Mesenchymal stem cell (in vitro differentiated cells and primary cell): ENCODE measurements around the gene SPSB1.

ENCODE experiments used
- DNase-seq: peaks from one replicate; pipeline ENCODE4 v3.0.0-alpha.2; 2013
- H2AFZ ChIP-seq: one replicate; pipeline ENCODE4 v1.6.1; 2013; ENCODE audit warnings: low read depth, mild to moderate bottlenecking, control low read depth, inconsistent platforms, low read length, moderate library complexity
- H2AK5ac ChIP-seq: 2 replicates; pipeline ENCODE4 v1.6.1; 2013; ENCODE audit warnings: low read length, moderate library complexity, mild to moderate bottlenecking, inconsistent platforms; ENCODE audit not compliant: severe bottlenecking
- H2BK120ac ChIP-seq: one replicate; pipeline ENCODE4 v1.6.1; 2013; ENCODE audit warnings: low read depth, mild to moderate bottlenecking, inconsistent platforms, low read length, moderate library complexity
- H2BK12ac ChIP-seq, 2 experiments: one replicate each; pipeline ENCODE4 v1.6.1; 2013; ENCODE audit warnings: inconsistent platforms in 2 of 2, low read length in 2 of 2, mild to moderate bottlenecking in 2 of 2, moderate library complexity in 2 of 2, control low read depth in 1 of 2
- H2BK15ac ChIP-seq: one replicate; pipeline ENCODE4 v1.6.1; 2013; ENCODE audit warnings: mild to moderate bottlenecking, low read depth, inconsistent platforms; ENCODE audit not compliant: poor library complexity, severe bottlenecking
- H2BK5ac ChIP-seq: 2 replicates; pipeline ENCODE4 v1.6.1; 2013; ENCODE audit warnings: low read depth, mild to moderate bottlenecking, low read length, control low read depth, inconsistent platforms; ENCODE audit not compliant: poor library complexity, severe bottlenecking
- H3K14ac ChIP-seq, 2 experiments: one replicate each; pipeline ENCODE4 v1.6.1; 2013; ENCODE audit warnings: inconsistent platforms in 2 of 2, low read length in 2 of 2, control low read depth in 1 of 2, mild to moderate bottlenecking in 1 of 2, moderate library complexity in 1 of 2
- H3K18ac ChIP-seq, 2 experiments: one replicate each; pipeline ENCODE4 v1.6.1; 2013; ENCODE audit warnings: inconsistent platforms in 2 of 2, low read length in 2 of 2, control low read depth in 1 of 2, low read depth in 1 of 2, mild to moderate bottlenecking in 1 of 2
- H3K23ac ChIP-seq, 2 experiments: one replicate each; pipeline ENCODE4 v1.6.1; 2013; ENCODE audit warnings: inconsistent platforms in 2 of 2, low read length in 2 of 2, mild to moderate bottlenecking in 2 of 2, moderate library complexity in 2 of 2, control low read depth in 1 of 2
- H3K27ac ChIP-seq: 2 replicates; pipeline ENCODE4 v1.5.1; 2013; ENCODE audit warnings: mild to moderate bottlenecking, moderate library complexity, low read length, control low read depth, inconsistent platforms; ENCODE audit not compliant: poor library complexity, severe bottlenecking
- H3K27me3 ChIP-seq, 2 experiments: 2 replicates each; pipeline versions ENCODE4 v1.6.1 to v1.7.0; 2013; ENCODE audit warnings: low read length in 2 of 2, mild to moderate bottlenecking in 2 of 2, moderate library complexity in 2 of 2, control low read depth in 1 of 2, inconsistent platforms in 1 of 2; ENCODE audit not compliant: control insufficient read depth in 1 of 2, insufficient read depth in 1 of 2
- H3K36me3 ChIP-seq, 2 experiments: 2 replicates each; pipeline versions ENCODE4 v1.6.1 to v1.7.0; 2013; ENCODE audit warnings: low read length in 2 of 2, control low read depth in 1 of 2, inconsistent platforms in 1 of 2, low read depth in 1 of 2, mild to moderate bottlenecking in 1 of 2; ENCODE audit not compliant: insufficient read depth in 2 of 2, control insufficient read depth in 1 of 2
- H3K4ac ChIP-seq, 2 experiments: one replicate each; pipeline ENCODE4 v1.6.1; 2013; ENCODE audit warnings: inconsistent platforms in 2 of 2, low read length in 2 of 2, mild to moderate bottlenecking in 2 of 2, moderate library complexity in 2 of 2, control low read depth in 1 of 2, low read depth in 1 of 2
- H3K4me1 ChIP-seq: 2 replicates; pipeline ENCODE4 v1.6.1; 2013; ENCODE audit warnings: low read depth, low read length, control low read depth; ENCODE audit not compliant: control insufficient read depth, insufficient read depth
- H3K4me2 ChIP-seq: 2 replicates; pipeline ENCODE4 v1.6.1; 2013; ENCODE audit warnings: low read length, mild to moderate bottlenecking, inconsistent platforms; ENCODE audit not compliant: poor library complexity, severe bottlenecking
- H3K4me3 ChIP-seq, 2 experiments: 2 replicates each; pipeline versions ENCODE4 v1.5.1 to v1.7.0; 2013; ENCODE audit warnings: low read length in 2 of 2, mild to moderate bottlenecking in 2 of 2, control low read depth in 1 of 2, low read depth in 1 of 2; ENCODE audit not compliant: insufficient read depth in 1 of 2
- H3K79me1 ChIP-seq: replicated peaks from 2 replicates; pipeline ENCODE4 v1.6.1; 2013; ENCODE audit warnings: mild to moderate bottlenecking, control low read depth, low read length, inconsistent platforms; ENCODE audit not compliant: poor library complexity, severe bottlenecking
- H3K9ac ChIP-seq: 2 replicates; pipeline ENCODE4 v1.7.0; 2013; ENCODE audit warnings: mild to moderate bottlenecking, low read length, moderate library complexity
- H3K9me3 ChIP-seq: 2 replicates; pipeline ENCODE4 v1.7.0; 2013; ENCODE audit warnings: mild to moderate bottlenecking, low read length; ENCODE audit not compliant: control insufficient read depth
- H4K8ac ChIP-seq: one replicate; pipeline ENCODE4 v1.6.1; 2013; ENCODE audit warnings: inconsistent platforms, mild to moderate bottlenecking, low read length, moderate library complexity
- H4K91ac ChIP-seq: one replicate; pipeline ENCODE4 v1.6.1; 2013; ENCODE audit warnings: mild to moderate bottlenecking, low read length, inconsistent platforms
- WGBS: methylation state at CpG from one replicate; pipeline ENCODE4 v1.1.7; 2013; ENCODE audit warnings: mixed read lengths; 5-methylcytosine and 5-hydroxymethylcytosine counted together

SPSB1 gene

DNA sequence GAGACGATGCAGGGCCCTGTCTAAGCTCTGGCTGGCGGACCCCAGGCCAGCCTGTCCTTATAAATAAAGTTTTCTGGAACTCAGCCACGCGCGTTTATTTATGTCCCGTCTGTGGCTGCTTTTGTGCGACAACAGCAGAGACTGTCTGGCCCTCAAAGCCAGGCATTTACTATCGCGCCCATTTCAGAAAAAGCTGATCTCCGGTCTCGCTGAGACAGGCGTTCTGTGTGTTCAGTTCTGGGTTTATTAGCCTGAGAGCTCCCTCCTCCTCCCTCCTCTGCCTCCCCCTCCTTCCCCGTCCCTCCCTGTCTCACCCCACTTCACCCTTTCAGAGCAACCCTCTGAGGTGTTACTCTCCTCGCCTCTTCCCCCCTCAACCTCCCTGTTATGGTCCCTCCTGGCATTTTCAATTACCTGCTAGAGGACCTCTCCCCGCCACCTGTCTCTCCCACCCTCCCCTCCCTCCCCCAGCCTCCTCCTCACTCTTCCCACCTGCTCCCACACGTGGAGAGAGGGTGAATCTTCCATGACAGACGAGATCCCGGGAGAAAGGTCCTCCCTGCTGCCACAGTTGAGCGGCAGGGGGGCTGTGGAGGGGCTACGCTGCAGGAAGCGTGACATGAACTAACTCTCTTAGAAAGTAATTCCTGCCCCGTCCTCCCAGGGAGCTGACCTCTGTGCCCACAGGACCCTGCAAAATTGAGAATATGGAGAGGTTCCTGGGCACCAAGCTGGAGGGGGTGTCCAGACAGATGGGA, 59.9 kb downstream of the SPSB1 start:
- Histone ChIP-seq H3K4me3 (no peak overlapping the region), H3K14ac (no peak overlapping the region), H4K8ac (no peak overlapping the region), H3K4ac (peak overlapping the region in 1 of 2 experiments; percentile 7), H3K4me2 (no peak overlapping the region), H3K9ac (no peak overlapping the region), H3K4me1 (peaks cover 39% of the 10 kb centered on the region), H3K27me3 (no peaks in the 10 kb centered on the region), H3K18ac (peak overlapping the region in 1 of 2 experiments; percentile 58), H3K36me3 (peaks cover 49 to 62% of the 10 kb centered on the region in 2 experiments), H2BK120ac (no peak overlapping the region), H2AK5ac (no peak overlapping the region), H2BK15ac (no peak overlapping the region), H3K9me3 (no peaks in the 10 kb centered on the region), H2BK5ac (no peak overlapping the region), H4K91ac (no peak overlapping the region), H2BK12ac (no peak overlapping the region), H2AFZ (no peak overlapping the region), H3K27ac (no peak overlapping the region), H3K23ac (no peak overlapping the region), H3K79me1 (peaks cover 32% of the 10 kb centered on the region)
- WGBS, result 63% methylated on average over 21 of the region's 22 CpGs
- peak; percentile 48 for DNase-seq

DNA sequence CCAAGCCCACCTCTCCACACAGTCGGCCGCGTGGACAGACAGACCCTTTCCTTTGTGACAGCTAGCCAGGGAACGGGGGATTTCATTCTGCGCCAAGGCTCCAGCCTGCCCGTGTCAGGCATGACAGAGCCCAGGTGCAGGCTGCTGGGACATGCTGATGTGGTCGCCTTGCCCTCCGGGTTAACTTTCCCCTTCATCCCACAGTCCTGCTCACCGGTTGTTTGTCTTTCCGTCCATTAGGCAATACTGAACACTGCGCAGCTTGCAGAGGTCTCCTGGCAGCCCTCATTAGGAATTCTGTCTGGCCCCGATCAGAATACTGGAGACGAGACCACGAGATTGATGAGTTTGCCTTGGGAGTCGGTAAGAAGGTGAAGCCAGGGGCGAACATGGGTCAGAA, 62.8 kb downstream of the SPSB1 start:
- Histone ChIP-seq H3K23ac (no peak overlapping the region), H3K4ac (no peak overlapping the region)
- WGBS, result 91% methylated on average over 16 of the region's 16 CpGs

DNA sequence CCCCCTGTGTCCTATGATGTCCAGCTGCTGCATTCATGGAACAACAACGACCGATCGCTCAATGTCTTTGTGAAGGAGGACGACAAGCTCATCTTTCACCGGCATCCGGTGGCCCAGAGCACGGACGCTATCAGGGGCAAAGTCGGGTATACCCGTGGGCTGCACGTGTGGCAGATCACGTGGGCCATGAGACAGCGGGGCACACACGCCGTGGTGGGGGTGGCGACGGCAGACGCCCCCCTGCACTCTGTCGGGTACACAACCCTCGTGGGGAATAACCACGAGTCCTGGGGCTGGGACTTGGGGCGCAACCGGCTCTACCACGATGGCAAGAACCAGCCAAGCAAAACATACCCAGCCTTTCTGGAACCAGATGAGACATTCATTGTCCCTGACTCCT, 63.3 kb downstream of the SPSB1 start:
- Histone ChIP-seq H3K36me3 (peaks cover 53 to 71% of the 10 kb centered on the region in 2 experiments), H3K4me2 (no peak overlapping the region), H2BK5ac (no peak overlapping the region), H3K18ac (no peak overlapping the region), H2BK15ac (no peak overlapping the region), H2AK5ac (no peak overlapping the region), H3K27me3 (no peaks in the 10 kb centered on the region), H3K14ac (no peak overlapping the region), H2BK12ac (no peak overlapping the region), H3K79me1 (peaks cover 44% of the 10 kb centered on the region), H2BK120ac (no peak overlapping the region), H3K23ac (no peak overlapping the region), H3K4me1 (peaks cover 22% of the 10 kb centered on the region), H3K27ac (no peak overlapping the region), H2AFZ (no peak overlapping the region), H3K9ac (no peak overlapping the region), H3K4ac (no peak overlapping the region), H3K9me3 (no peaks in the 10 kb centered on the region), H4K8ac (no peak overlapping the region), H4K91ac (peak overlapping the region; percentile 40), H3K4me3 (no peak overlapping the region)
- no peak for DNase-seq
- 97% methylated on average over 24 of the region's 24 CpGs for WGBS

More for the DNA sequence above, 62.8 kb downstream of the SPSB1 start:
- Histone ChIP-seq H3K9ac (no peak overlapping the region), H3K27me3 (no peaks in the 10 kb centered on the region), H2AK5ac (no peak overlapping the region), H3K79me1 (peaks cover 41% of the 10 kb centered on the region), H3K4me3 (no peak overlapping the region), H3K14ac (no peak overlapping the region), H3K18ac (no peak overlapping the region), H3K9me3 (no peaks in the 10 kb centered on the region), H4K91ac (no peak overlapping the region), H2BK120ac (no peak overlapping the region), H3K36me3 (peaks cover 54 to 69% of the 10 kb centered on the region in 2 experiments), H3K27ac (no peak overlapping the region), H3K4me2 (no peak overlapping the region), H2BK15ac (no peak overlapping the region), H2BK5ac (no peak overlapping the region), H4K8ac (no peak overlapping the region), H3K4me1 (peaks cover 26% of the 10 kb centered on the region), H2BK12ac (no peak overlapping the region), H2AFZ (no peak overlapping the region)
- no peak for DNase-seq

DNA sequence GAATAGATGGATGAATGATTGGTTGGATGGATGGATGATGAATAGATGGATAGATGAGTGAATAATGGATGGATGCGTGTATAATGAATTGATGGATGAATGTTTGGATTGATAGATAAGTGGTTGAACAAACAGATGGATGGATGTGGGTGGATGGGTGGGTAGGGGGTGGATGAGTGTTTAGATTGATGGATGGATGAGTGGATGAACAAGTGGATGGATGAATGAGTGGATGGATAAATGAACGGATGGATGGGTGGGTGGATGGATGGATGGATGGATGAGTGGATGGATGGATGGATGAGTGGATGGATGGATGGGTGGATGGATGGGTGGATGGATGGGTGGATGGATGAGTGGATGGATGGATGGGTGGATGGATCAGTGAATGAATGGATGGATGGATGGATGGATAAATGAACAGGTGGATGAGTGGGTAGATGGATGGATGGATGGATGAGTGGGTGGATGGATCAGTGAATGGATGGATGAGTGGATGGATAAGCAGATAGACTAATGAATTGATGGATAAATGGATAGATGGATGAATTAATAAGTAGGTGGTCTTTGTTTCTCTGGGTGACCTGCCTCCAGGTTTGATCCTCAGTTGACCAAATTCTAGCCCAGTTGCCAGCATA, 64.3 kb downstream of the SPSB1 start:
- H3K9ac ChIP-seq, result no peak overlapping the region
- no peak overlapping the region for H3K14ac ChIP-seq
- no peak overlapping the region for H2AFZ ChIP-seq
- H3K36me3 ChIP-seq, result peaks cover 62 to 72% of the 10 kb centered on the region in 2 experiments
- H3K4me1 ChIP-seq, result peaks cover 27% of the 10 kb centered on the region
- no peak overlapping the region for H2BK5ac ChIP-seq
- H2BK120ac ChIP-seq, result no peak overlapping the region
- H3K4me2 ChIP-seq, result no peak overlapping the region
- H3K4ac ChIP-seq, result no peak overlapping the region
- no peak overlapping the region for H3K4me3 ChIP-seq
- H3K18ac ChIP-seq, result no peak overlapping the region
- no peak overlapping the region for H2BK12ac ChIP-seq
- DNase-seq, result no peak
- peaks cover 47% of the 10 kb centered on the region for H3K79me1 ChIP-seq
- no peak overlapping the region for H2AK5ac ChIP-seq
- WGBS, result over 99% methylated on average over 2 of the region's 2 CpGs
- H3K23ac ChIP-seq, result no peak overlapping the region
- no peak overlapping the region for H2BK15ac ChIP-seq
- H4K91ac ChIP-seq, result no peak overlapping the region
- no peaks in the 10 kb centered on the region for H3K27me3 ChIP-seq
- no peak overlapping the region for H3K27ac ChIP-seq
- H4K8ac ChIP-seq, result no peak overlapping the region
- H3K9me3 ChIP-seq, result no peaks in the 10 kb centered on the region
